Mesodermal cell (in vitro differentiated cells): Measurements from ENCODE around the gene F2.

ENCODE experiments used
- H3K27ac ChIP-seq: 2 replicates; pipeline ENCODE4 v1.7.0; 2013; ENCODE audit warnings: mild to moderate bottlenecking, low read depth, low read length, moderate library complexity; ENCODE audit not compliant: severe bottlenecking
- H3K36me3 ChIP-seq: 2 replicates; pipeline ENCODE4 v1.7.1; 2013; ENCODE audit warnings: mild to moderate bottlenecking, low read length, moderate library complexity; ENCODE audit not compliant: control insufficient read depth, insufficient read depth
- H3K4me1 ChIP-seq: one replicate; pipeline ENCODE4 v1.7.1; 2013; ENCODE audit warnings: mild to moderate bottlenecking, low read length; ENCODE audit not compliant: insufficient read depth, control insufficient read depth, poor library complexity, severe bottlenecking
- H3K4me3 ChIP-seq: 2 replicates; pipeline ENCODE4 v1.7.0; 2013; ENCODE audit warnings: low read length, control low read depth, mild to moderate bottlenecking; ENCODE audit not compliant: insufficient read depth, poor library complexity, severe bottlenecking; ENCODE audit errors: extremely low read depth
- H3K9me3 ChIP-seq: 2 replicates; pipeline ENCODE4 v1.7.1; 2013; ENCODE audit warnings: mild to moderate bottlenecking, low read length, moderate library complexity; ENCODE audit not compliant: control insufficient read depth
- WGBS, 2 experiments: methylation state at CpG; one replicate each; pipeline ENCODE4 v1.1.5; 2013; ENCODE audit warnings: missing lambda C conversion rate in 2 of 2; ENCODE audit not compliant: insufficient coverage in 2 of 2; 5-methylcytosine and 5-hydroxymethylcytosine counted together

Gene F2

GRCh38 chr11:46728659-46729040, 9.6 kb downstream of the F2 start:
- Histone ChIP-seq H3K4me1 (no peaks in the 10 kb centered on the region), H3K4me3 (no peak overlapping the region), H3K36me3 (no peaks in the 10 kb centered on the region), H3K27ac (no peak overlapping the region), H3K9me3 (no peaks in the 10 kb centered on the region)
- 94 to 95% methylated on average over 5 to 6 of the region's 9 CpGs for whole genome bisulfite sequencing, 2 experiments

GRCh38 chr11:46729110-46730027, 10.4 kb downstream of the F2 start:
- Histone ChIP-seq H3K4me3 (no peak overlapping the region), H3K4me1 (no peaks in the 10 kb centered on the region), H3K36me3 (no peaks in the 10 kb centered on the region), H3K9me3 (no peaks in the 10 kb centered on the region), H3K27ac (no peak overlapping the region)
- 88 to 94% methylated on average over 19 to 20 of the region's 24 CpGs for WGBS, 2 experiments

GRCh38 chr11:46731545-46731944, 12.5 kb downstream of the F2 start:
- WGBS, 2 experiments = 90 to 94% methylated on average over 3 of the region's 4 CpGs
- Histone ChIP-seq H3K4me3 (no peak overlapping the region), H3K4me1 (no peaks in the 10 kb centered on the region), H3K27ac (no peak overlapping the region), H3K9me3 (no peaks in the 10 kb centered on the region), H3K36me3 (no peaks in the 10 kb centered on the region)

- H3K4me1 ChIP-seq = no peaks in the 10 kb centered on the region
- 80 to 100% methylated on average over 1 of the region's 1 CpG for WGBS, 2 experiments
These were observed 14.2 kb downstream of the F2 start for GRCh38 chr11:46733234-46733633.

GRCh38 chr11:46736146-46736545, 17.1 kb downstream of the F2 start:
- Histone ChIP-seq H3K9me3 (no peaks in the 10 kb centered on the region), H3K27ac (no peak overlapping the region), H3K4me1 (no peaks in the 10 kb centered on the region), H3K4me3 (no peak overlapping the region), H3K36me3 (peaks cover 8% of the 10 kb centered on the region)
- 94 to 95% methylated on average over 5 to 6 of the region's 7 CpGs for WGBS, 2 experiments

More at GRCh38 chr11:46733234-46733633, 14.2 kb downstream of the F2 start:
- no peak overlapping the region for H3K4me3 ChIP-seq
- H3K27ac ChIP-seq = no peak overlapping the region
- no peaks in the 10 kb centered on the region for H3K36me3 ChIP-seq
- no peaks in the 10 kb centered on the region for H3K9me3 ChIP-seq

- 83 to 94% methylated on average over 1 to 4 of the region's 5 CpGs for WGBS, 2 experiments
- peaks cover 12% of the 10 kb centered on the region for H3K36me3 ChIP-seq
- no peak overlapping the region for H3K27ac ChIP-seq
These were observed 17.6 kb downstream of the F2 start for GRCh38 chr11:46736615-46737014.

GRCh38 chr11:46737699-46738098, 18.7 kb downstream of the F2 start:
- H3K4me1 ChIP-seq = no peaks in the 10 kb centered on the region
- H3K36me3 ChIP-seq = peaks cover 23% of the 10 kb centered on the region
- no peaks in the 10 kb centered on the region for H3K9me3 ChIP-seq
- H3K4me3 ChIP-seq = no peak overlapping the region
- 99 to 100% methylated on average over 10 to 11 of the region's 11 CpGs for WGBS, 2 experiments
- H3K27ac ChIP-seq = no peak overlapping the region

More at GRCh38 chr11:46736615-46737014, 17.6 kb downstream of the F2 start:
- H3K4me3 ChIP-seq = no peak overlapping the region
- H3K4me1 ChIP-seq = no peaks in the 10 kb centered on the region
- H3K9me3 ChIP-seq = no peaks in the 10 kb centered on the region

- H3K27ac ChIP-seq = no peak overlapping the region
- H3K4me1 ChIP-seq = no peaks in the 10 kb centered on the region
- no peaks in the 10 kb centered on the region for H3K9me3 ChIP-seq
- H3K36me3 ChIP-seq = peaks cover 35% of the 10 kb centered on the region
- 80 to 82% methylated on average over 5 to 6 of the region's 6 CpGs for WGBS, 2 experiments
- H3K4me3 ChIP-seq = no peak overlapping the region
These were observed 19.9 kb downstream of the F2 start for GRCh38 chr11:46738887-46739286.

GRCh38 chr11:46741600-46742484, 22.8 kb downstream of the F2 start:
- 92 to 94% methylated on average over 8 to 9 of the region's 12 CpGs for WGBS, 2 experiments
- peak overlapping the region; percentile 16 for H3K27ac ChIP-seq
- peaks cover 65% of the 10 kb centered on the region for H3K36me3 ChIP-seq
- H3K4me3 ChIP-seq = no peak overlapping the region
- H3K4me1 ChIP-seq = no peaks in the 10 kb centered on the region
- H3K9me3 ChIP-seq = no peaks in the 10 kb centered on the region

- H3K36me3 ChIP-seq = peaks cover 77% of the 10 kb centered on the region
- no peaks in the 10 kb centered on the region for H3K4me1 ChIP-seq
- H3K27ac ChIP-seq = no peak overlapping the region
- H3K4me3 ChIP-seq = no peak overlapping the region
- H3K9me3 ChIP-seq = no peaks in the 10 kb centered on the region
- 100% methylated on average over 2 of the region's 2 CpGs for WGBS, 2 experiments
These were observed 24.0 kb downstream of the F2 start for GRCh38 chr11:46743043-46743442.
